Heart left ventricle (tissue), 16 donors: Measurements from ENCODE around the gene BBX. TPM values are rescaled to one million over a fixed set of nuclear protein-coding genes. Genes with fewer than 3 reads are reported as not detected.

ENCODE experiments used
- ATAC-seq, 4 donors: fragments of 200-7000 bp; cut with Tn5 transposase; one replicate each; pipeline ENCODE4 v1.9.1; 2020 to 2022; ENCODE audit warnings: moderate library complexity in 4 of 4, mild to moderate bottlenecking in 3 of 4, moderate number of reproducible peaks in 1 of 4
- DNase-seq, 5 donors: peaks; one replicate each; pipeline ENCODE4 v3.0.0-alpha.2; 2020
- H3K27ac ChIP-seq, 12 donors: fragments of 200-600 bp; sonication (generic) in 4 of 12; one replicate each; pipeline versions ENCODE4 v1.5.0 to v1.8.0; 2016 to 2022; ENCODE audit warnings: mild to moderate bottlenecking in 2 of 12
- H3K27me3 ChIP-seq, 9 donors: fragments of 200-600 bp; sonication (generic) in 2 of 9; one replicate each; pipeline versions ENCODE4 v1.5.1 to v1.8.0; 2016 to 2022; ENCODE audit warnings: mild to moderate bottlenecking in 3 of 9
- H3K36me3 ChIP-seq, 9 donors: fragments of 200-600 bp; sonication (generic) in 2 of 9; one replicate each; pipeline versions ENCODE4 v1.5.0 to v1.8.0; 2018 to 2022; ENCODE audit warnings: mild to moderate bottlenecking in 2 of 9
- H3K4me1 ChIP-seq, 12 donors: fragments of 200-600 bp; sonication (generic) in 4 of 12; one replicate each; pipeline versions ENCODE4 v1.5.0 to v1.8.0; 2016 to 2022; ENCODE audit warnings: mild to moderate bottlenecking in 3 of 12
- H3K4me3 ChIP-seq, 12 donors: fragments of 200-600 bp; sonication (generic) in 4 of 12; one replicate each; pipeline versions ENCODE4 v1.5.0 to v1.8.0; 2017 to 2022; ENCODE audit warnings: mild to moderate bottlenecking in 9 of 12, moderate library complexity in 4 of 12
- H3K9me3 ChIP-seq, 12 donors: fragments of 200-600 bp; sonication (generic) in 4 of 12; one replicate each; pipeline versions ENCODE4 v1.5.0 to v1.8.0; 2016 to 2022; ENCODE audit warnings: mild to moderate bottlenecking in 1 of 12
- CTCF ChIP-seq, 12 donors: fragments of 200-600 bp; sonication (generic) in 4 of 12; IDR thresholded peaks; one replicate each; pipeline versions ENCODE4 v1.5.0 to v1.8.0; 2018 to 2022; ENCODE audit warnings: antibody characterized with exemption in 12 of 12, mild to moderate bottlenecking in 5 of 12
- POLR2A ChIP-seq, 2 donors: fragments of 450-650 bp; IDR thresholded peaks; one replicate each; pipeline ENCODE4 v1.6.1; 2017; ENCODE audit warnings: antibody characterized with exemption in 2 of 2, mild to moderate bottlenecking in 2 of 2, moderate library complexity in 2 of 2
- WGBS, 4 donors: extraction: QIAGEN DNeasy Blood & Tissue Kit in 2 of 4; methylation state at CpG; one replicate each; pipeline versions ENCODE4 v1.1.5 to v1.1.7; 2013 to 2018; 5-methylcytosine and 5-hydroxymethylcytosine counted together
- intact Hi-C, 10 donors: fragments of 100-400 bp; cut with DNase I; formaldehyde crosslinking; loops; one replicate each; pipeline versions ENCODE4 v1.11.1 to v1.14.2; 2022
- polyA plus RNA-seq, 2 donors: library from polyadenylated mRNA; stranded (reverse); fragments of 200-250 nt; gene quantifications; one replicate each; pipeline ENCODE4 v1.2.3, GENCODE V29; 2013
- total RNA-seq, 9 donors: library from RNA; depleted of rRNA in 2 of 9; stranded (reverse); fragments of >200 nt in 2 of 9; fragmentation: NEBNext Ultra II Directional in 3 of 9; extraction: Animal tissue kit (Norgen Biotek cat#: 25700) in 3 of 9; gene quantifications; one replicate each; pipeline versions ENCODE4 v1.1.0 to v1.2.4, GENCODE V29; 2016 to 2023
- donor health status: ischemic (EF 13 %, LVEDD 7.1; RV severe dilation, severe dysfunction).
- donor health status: healthy with polysubstance abuse.
- donor health status: DM: no; HTN: yes; CAD: no.
- donor health status: DM: no; HTN: no; CAD: no.
- donor health status: ischemic (EF 25% LVEDD 6.9; RV normal size, moderate dysfunction).
- donor health status: ischemic (EF 25% LVEDD 5.7; RV mildly dilated, moderate dysfunction).
- donor health status: healthy.
- donor health status: DM: yes; HTN: yes; CAD: no.
- donor health status: ischemic (EF 35%, LVEDD 5.7; RV mildly dilated, moderate dysfunction).
- donor health status: nonischemic (EF 11% LVEDD 7.7; RV severe dilation, severe dysfunction).
- donor health status: DM: yes; HTN: yes; CAD: no.
- donor health status: PGD.
- donor health status: ischemic (EF 29% LVEDD 5.4; RV normal size, mild dysfunction).
- donor health status: nonischemic (EF 23%, LVEDD 6.1; RV moderate dilation, normal function).

BBX gene
- total and polyA plus RNA-seq, 11 donors, result 9.1 to 60.5 (median 46.8) TPM

- peaks cover 0 to 37% (median 27%) of the 10 kb centered on the region in 12 donors for H3K4me1 ChIP-seq
- intact Hi-C loops, result loop anchor here in 5 of 10 donors (5.0 to 10.0 kb wide), 4 partner anchors 85 to 263 kb away; no protein-coding TSS in a partner anchor
- no peaks in the 10 kb centered on the region for H3K27me3 ChIP-seq
- DNase-seq (peak in 3 of 5 donors; percentile 33 to 44 (median 36)), ATAC-seq (peak in 3 of 4 donors; percentile 73 to 88 (median 78))
- H3K27ac ChIP-seq, result peak overlapping the region in 9 of 12 donors; percentile 3 to 80 (median 31)
- TF ChIP-seq POLR2A (IDR thresholded peaks at IDR 0.05) (no peak), CTCF (IDR thresholded peaks at IDR 0.05) (no peak)
- H3K4me3 ChIP-seq, result peak overlapping the region in 7 of 12 donors; percentile 0 to 40 (median 14)
- whole genome bisulfite sequencing, 4 donors, result 36 to 55% (median 47%) methylated on average over 4 of the region's 4 CpGs
- no peaks in the 10 kb centered on the region for H3K9me3 ChIP-seq
- H3K36me3 ChIP-seq, result peaks cover 0 to 3% (median 0%) of the 10 kb centered on the region in 9 donors
Observed at GRCh38 chr3:107662124-107662507, 139.4 kb downstream of the BBX start.

- peaks cover 0 to 36% (median 27%) of the 10 kb centered on the region in 12 donors for H3K4me1 ChIP-seq
- peaks cover 0 to 3% (median 0%) of the 10 kb centered on the region in 9 donors for H3K36me3 ChIP-seq
- peak overlapping the region in 8 of 12 donors; percentile 3 to 80 (median 32) for H3K27ac ChIP-seq
- no peaks in the 10 kb centered on the region for H3K27me3 ChIP-seq
- 51 to 69% (median 59%) methylated on average over 7 of the region's 7 CpGs for WGBS, 4 donors
- ATAC-seq, result peak in 1 of 4 donors; percentile 60
- H3K4me3 ChIP-seq, result peak overlapping the region in 7 of 12 donors; percentile 0 to 40 (median 14)
- no peak for DNase-seq
- TF ChIP-seq CTCF (IDR thresholded peaks at IDR 0.05), result no peak
- TF ChIP-seq POLR2A (IDR thresholded peaks at IDR 0.05), result no peak
- intact Hi-C loops, result loop anchor here in 5 of 10 donors (5.0 to 10.0 kb wide), 4 partner anchors 85 to 262 kb away; no protein-coding TSS in a partner anchor
- no peaks in the 10 kb centered on the region for H3K9me3 ChIP-seq
Observed at GRCh38 chr3:107662586-107662985, 139.8 kb downstream of the BBX start.

- Histone ChIP-seq H3K36me3 (peaks cover 0 to 3% (median 0%) of the 10 kb centered on the region in 9 donors), H3K27ac (no peak overlapping the region), H3K27me3 (no peaks in the 10 kb centered on the region), H3K9me3 (no peaks in the 10 kb centered on the region), H3K4me3 (no peak overlapping the region), H3K4me1 (peaks cover 0 to 38% (median 29%) of the 10 kb centered on the region in 12 donors)
- WGBS, 4 donors, result 11 to 54% (median 50%) methylated on average over 2 of the region's 2 CpGs
- no peak for TF ChIP-seq CTCF (IDR thresholded peaks at IDR 0.05)
- TF ChIP-seq POLR2A (IDR thresholded peaks at IDR 0.05), result no peak
- ATAC-seq, result no peak
- intact Hi-C loops, result loop anchor here in 5 of 10 donors (5.0 to 10.0 kb wide), 4 partner anchors 86 to 262 kb away; no protein-coding TSS in a partner anchor
- DNase-seq, result no peak
Observed at GRCh38 chr3:107663266-107663665, 140.5 kb downstream of the BBX start.

- Histone ChIP-seq H3K36me3 (peaks cover 0 to 1% (median 0%) of the 10 kb centered on the region in 9 donors), H3K9me3 (no peaks in the 10 kb centered on the region), H3K27ac (no peak overlapping the region), H3K4me1 (peaks cover 0 to 46% (median 35%) of the 10 kb centered on the region in 12 donors), H3K27me3 (no peaks in the 10 kb centered on the region), H3K4me3 (no peak overlapping the region)
- no peak for ATAC-seq
- no peak for DNase-seq
- no peak for TF ChIP-seq CTCF (IDR thresholded peaks at IDR 0.05)
- TF ChIP-seq POLR2A (IDR thresholded peaks at IDR 0.05), result no peak
- intact Hi-C loops, result loop anchor here in 5 of 10 donors (5.0 to 10.0 kb wide), 4 partner anchors 87 to 260 kb away; no protein-coding TSS in a partner anchor
- WGBS, 4 donors, result 94 to 96% (median 96%) methylated on average over 2 of the region's 2 CpGs
Observed at GRCh38 chr3:107664614-107665013, 141.9 kb downstream of the BBX start.
